ENCODE data around the gene OR51S1.
"Not testable (repeated sequence)": the region's sequence is repeated elsewhere in the genome, so short reads cannot be mapped to it uniquely, and the experiment has no call there.

OR51S1 gene, protein sequence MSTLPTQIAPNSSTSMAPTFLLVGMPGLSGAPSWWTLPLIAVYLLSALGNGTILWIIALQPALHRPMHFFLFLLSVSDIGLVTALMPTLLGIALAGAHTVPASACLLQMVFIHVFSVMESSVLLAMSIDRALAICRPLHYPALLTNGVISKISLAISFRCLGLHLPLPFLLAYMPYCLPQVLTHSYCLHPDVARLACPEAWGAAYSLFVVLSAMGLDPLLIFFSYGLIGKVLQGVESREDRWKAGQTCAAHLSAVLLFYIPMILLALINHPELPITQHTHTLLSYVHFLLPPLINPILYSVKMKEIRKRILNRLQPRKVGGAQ

DNA sequence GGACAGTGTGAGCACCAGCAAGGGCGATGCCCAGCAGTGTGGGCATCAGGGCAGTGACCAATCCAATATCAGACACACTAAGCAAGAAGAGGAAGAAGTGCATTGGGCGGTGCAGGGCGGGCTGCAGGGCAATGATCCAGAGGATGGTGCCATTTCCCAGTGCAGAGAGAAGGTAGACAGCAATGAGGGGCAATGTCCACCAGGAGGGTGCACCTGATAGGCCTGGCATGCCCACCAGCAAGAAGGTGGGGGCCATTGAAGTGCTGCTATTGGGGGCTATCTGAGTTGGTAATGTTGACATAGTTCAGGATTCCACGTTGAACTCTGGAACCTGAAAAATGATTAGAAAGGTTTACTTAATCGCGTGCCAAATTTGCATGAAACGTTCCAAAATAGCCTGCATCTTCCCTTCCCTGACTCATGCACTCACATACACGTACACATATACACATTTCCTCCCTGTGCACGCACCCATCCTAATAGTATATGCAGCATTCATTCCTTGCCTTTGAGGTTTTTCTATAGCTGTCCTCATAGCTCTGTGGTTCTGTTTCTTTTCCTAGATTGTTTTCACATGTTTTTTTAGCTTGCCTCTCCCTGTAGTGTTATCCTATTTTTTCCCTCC is at the start of gene OR51S1:
TSS of gene OR51S1 (minus strand) at position 301 of the 625 bp plus-strand sequence. CDS start at position 301, 0 bp downstream.
- no peak for DNase-seq

- DNase-seq = no peak
These were observed 43.1 kb upstream of the OR51S1 start for GRCh38 chr11:4891996-4892640.

GRCh38 chr11:4890279-4890678 is 41.3 kb upstream of the OR51S1 start:
- no peak for DNase-seq

GRCh38 chr11:4887591-4887990 is 38.6 kb upstream of the OR51S1 start:
- no peak for DNase-seq

DNA sequence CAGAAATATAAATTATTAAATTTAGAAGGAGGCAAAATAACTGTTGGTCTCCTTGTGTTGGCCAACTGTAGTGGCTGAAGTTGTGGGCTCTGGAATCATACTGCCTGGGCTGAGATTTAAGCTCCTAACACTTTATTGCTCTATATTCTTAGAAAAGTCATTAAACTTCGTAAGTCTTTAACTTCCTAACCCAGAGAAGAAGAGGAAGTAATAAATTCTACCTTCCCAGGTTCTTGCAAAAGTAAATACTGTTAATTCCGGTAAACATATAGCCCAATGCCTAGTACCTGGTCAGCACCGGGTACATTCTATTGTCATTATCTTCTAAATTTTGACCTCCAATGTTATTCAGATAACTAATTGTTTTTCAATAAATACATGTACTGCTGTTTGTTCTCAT is 37.2 kb upstream of the OR51S1 start:
- no peak for DNase-seq

DNA sequence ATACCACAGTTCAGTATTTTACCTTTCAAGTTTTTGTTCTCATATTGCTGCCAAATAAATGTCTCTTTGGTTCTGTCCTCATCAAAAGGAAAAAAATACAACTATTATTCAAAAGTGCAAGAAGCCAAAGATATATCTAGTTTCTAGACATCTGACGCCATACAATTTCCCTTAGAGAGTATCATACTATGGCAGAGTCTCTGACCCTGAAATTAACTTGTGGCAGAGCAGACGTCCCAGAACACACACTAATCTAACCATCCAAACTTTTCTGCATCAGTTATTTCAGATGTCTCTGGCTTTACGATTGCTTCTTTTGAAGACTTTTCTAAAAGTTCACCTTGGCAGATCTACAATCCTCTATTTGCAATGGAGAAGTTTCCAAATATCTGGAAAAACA is 35.4 kb upstream of the OR51S1 start:
- no peak for DNase-seq

DNA sequence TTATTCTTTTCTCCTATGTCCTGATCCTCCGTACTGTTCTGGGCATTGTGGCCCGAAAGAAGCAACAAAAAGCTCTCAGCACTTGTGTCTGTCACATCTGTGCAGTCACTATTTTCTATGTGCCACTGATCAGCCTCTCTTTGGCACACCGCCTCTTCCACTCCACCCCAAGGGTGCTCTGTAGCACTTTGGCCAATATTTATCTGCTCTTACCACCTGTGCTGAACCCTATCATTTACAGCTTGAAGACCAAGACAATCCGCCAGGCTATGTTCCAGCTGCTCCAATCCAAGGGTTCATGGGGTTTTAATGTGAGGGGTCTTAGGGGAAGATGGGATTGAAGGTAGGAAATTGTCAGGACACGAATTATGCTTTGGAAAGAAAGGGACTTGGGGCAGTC is 33.5 kb upstream of the OR51S1 start:
- no peak for DNase-seq

GRCh38 chr11:4881860-4882500 is 33.0 kb upstream of the OR51S1 start, which contains the start of gene OR51T1:
Gene OR51T1 (plus strand): TSS chr11:4881900. CDS start chr11:4881900, 0 bp downstream.
- no peak for DNase-seq

DNA sequence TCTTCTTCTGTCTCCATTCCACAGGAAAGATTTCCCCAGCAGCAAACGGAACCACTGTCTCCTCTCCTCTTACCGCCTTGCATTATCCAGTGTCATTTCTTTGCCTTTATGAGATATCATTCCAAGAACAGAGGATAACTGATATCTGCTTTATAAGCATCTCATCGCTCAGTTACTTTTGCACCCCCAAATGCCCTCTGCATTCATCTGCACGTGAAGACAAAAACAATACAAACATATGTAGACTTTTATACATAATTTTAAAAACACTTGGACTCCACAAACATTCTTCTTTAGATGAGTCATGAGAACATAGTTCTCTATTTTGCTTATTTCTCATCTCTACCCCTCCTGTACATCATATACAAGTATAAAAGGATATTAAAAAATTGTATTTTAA is 32.2 kb upstream of the OR51S1 start:
- DNase-seq = no peak

GRCh38 chr11:4865855-4866254 is 16.8 kb upstream of the OR51S1 start:
- DNase-seq = no peak

GRCh38 chr11:4863876-4864275 is 14.9 kb upstream of the OR51S1 start:
- DNase-seq = no peak

DNA sequence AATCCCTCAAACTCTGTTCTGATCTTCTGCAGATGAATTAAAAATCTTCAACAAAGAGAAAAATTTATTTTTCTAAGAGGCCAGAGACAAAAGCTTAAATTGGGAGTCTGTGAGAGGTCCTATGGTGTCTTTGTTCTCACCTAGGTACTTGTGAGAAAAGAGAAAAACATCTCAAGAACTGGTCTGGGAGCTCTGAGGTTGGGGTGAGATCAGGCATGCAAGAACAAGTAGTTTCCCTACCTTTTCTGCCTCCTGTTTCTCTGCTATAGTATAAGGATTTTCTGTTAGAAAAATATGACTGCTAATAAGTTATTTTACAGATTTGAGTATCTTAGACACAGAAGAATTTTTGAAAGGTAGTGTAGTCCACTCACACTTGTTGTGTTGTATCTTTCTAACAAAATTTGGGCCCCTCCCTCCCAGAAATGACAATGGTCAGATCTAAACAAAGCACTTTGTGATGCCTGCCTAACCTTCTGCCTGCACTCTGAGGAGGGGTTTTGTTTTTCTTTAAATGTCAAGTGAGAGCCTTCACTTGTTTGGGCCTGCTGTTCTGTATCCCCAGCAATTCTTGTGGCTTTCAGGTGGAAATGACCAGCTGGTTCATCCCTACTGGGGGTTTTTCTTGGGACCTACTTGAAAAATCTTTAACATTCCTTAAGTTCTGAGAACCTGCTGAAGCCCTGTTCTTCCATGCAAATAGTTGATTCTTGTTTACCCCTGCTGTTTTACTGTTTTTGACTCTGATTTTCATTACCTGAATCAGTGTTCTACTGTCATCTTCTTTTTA is 13.6 kb upstream of the OR51S1 start:
- DNase-seq = no peak

- DNase-seq = not testable (repeated sequence)
These were observed 5.3 kb upstream of the OR51S1 start for GRCh38 chr11:4854286-4854685.

GRCh38 chr11:4851033-4851432 is 2.0 kb upstream of the OR51S1 start:
- DNase-seq = no peak

DNA sequence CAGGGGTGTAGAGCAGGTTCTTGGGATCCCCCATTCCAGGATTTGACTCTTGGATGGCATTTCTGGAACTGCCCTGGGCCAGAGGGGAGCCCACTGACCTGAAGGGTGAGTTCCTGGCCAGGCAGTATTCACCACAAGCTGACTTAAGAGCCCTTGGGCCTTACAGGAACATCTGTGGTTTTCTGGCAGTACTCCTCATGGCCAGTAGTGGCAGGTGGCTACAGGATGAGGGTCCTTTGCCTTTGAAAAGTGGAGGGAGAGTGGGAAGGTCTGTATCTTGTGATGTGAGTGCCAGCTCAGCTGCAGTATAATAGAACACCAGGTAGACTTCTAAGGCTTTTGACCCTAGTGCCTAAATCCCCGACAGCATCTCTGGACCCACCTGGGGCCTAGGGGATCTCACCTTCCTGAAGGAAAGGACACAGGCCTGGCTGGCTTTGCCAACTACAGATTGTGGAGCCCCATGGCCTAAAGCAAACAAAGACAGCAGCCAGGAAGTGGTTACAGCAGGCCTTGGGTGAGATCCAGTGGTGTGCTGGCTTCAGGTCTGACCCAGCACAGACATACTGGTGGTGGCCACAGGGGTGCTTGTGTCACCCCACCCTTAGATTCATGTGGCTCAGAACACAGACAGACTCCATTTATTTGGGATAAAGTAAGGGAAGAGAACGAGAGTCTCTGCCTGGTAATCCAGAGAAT is 9.0 kb downstream of the OR51S1 start:
- no peak for DNase-seq

- DNase-seq = no peak
These were observed 18.1 kb downstream of the OR51S1 start for GRCh38 chr11:4830909-4831308.

- DNase-seq = no peak
These were observed 18.7 kb downstream of the OR51S1 start for GRCh38 chr11:4830346-4830745.

- DNase-seq = no peak
These were observed 22.6 kb downstream of the OR51S1 start for GRCh38 chr11:4826425-4826824.

DNA sequence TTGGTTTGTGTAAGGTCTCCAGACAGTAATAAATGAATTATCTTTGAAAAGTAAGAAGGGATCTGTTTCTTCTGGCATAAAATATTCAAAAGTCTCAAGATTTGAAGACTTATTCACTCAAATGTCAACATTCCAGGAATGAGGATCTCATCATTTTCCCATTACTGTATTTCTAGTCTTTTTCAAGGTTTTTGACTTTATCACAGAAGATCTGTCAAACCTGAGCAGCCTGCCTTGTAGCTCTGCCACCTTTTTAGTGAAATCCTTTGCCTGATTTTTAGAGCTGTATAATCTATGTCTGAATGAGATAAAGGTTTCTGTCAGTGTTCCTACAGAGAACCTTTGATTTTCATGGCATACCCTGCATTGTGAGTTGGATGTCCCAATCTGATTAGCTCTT is 23.9 kb downstream of the OR51S1 start:
- no peak for DNase-seq

DNA sequence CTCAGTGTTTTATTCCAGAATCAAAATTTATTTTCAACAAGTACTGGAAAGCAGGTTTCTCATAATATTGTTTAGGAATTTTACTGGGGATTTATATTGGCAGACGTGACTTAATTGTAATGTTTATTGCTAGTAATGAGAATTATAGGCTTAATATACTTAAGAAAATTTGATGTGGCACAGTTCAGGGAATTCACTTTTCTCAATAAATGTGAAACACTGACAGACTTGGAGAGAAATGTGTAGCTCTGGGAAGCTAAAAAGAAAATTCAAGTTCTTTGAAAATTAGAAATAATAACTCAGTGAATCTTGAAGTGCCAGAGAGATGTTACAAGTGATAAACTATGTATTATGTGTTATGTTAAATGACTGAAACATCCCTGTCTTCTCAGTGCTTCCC is 28.0 kb downstream of the OR51S1 start, which contains the start of gene OR51F2:
TSS of gene OR51F2 (plus strand) at position 301 of the 400 bp plus-strand sequence. CDS start 101 bp downstream, outside the sequence.
- no peak for DNase-seq

- DNase-seq = no peak
These were observed 39.8 kb downstream of the OR51S1 start for GRCh38 chr11:4809246-4809645.

DNA sequence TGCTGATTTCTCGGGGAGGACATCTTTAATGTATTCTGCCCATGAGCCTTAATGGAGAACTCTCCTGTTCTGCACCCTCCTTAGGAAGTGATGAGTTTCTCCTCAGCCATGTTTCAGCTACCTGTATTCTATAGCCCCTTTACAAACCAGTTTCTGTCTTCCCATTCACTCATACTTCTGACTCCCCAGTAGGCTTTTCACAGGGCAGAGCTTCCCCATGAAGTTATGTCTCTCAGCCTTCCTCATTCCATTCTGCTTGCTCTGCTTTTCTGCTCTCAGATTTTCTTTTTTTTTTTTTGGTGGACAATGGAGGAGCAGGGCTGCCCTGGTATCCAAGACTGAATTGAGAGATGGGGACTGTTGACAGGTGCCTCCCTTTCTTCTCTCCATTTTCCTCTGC is 40.5 kb downstream of the OR51S1 start:
- no peak for DNase-seq
